Erythroblast (primary cell): ENCODE measurements around the gene SORT1.

Experiments used
- GATA1 ChIP-seq: IDR thresholded peaks from 2 replicates; pipeline ENCODE4 v1.6.1; 2011; ENCODE audit warnings: low read depth, mild to moderate bottlenecking, control low read depth, low read length, moderate library complexity
- POLR2A ChIP-seq: IDR thresholded peaks from 2 replicates; pipeline ENCODE4 v1.6.1; 2011; ENCODE audit warnings: mild to moderate bottlenecking, low read length

DNA sequence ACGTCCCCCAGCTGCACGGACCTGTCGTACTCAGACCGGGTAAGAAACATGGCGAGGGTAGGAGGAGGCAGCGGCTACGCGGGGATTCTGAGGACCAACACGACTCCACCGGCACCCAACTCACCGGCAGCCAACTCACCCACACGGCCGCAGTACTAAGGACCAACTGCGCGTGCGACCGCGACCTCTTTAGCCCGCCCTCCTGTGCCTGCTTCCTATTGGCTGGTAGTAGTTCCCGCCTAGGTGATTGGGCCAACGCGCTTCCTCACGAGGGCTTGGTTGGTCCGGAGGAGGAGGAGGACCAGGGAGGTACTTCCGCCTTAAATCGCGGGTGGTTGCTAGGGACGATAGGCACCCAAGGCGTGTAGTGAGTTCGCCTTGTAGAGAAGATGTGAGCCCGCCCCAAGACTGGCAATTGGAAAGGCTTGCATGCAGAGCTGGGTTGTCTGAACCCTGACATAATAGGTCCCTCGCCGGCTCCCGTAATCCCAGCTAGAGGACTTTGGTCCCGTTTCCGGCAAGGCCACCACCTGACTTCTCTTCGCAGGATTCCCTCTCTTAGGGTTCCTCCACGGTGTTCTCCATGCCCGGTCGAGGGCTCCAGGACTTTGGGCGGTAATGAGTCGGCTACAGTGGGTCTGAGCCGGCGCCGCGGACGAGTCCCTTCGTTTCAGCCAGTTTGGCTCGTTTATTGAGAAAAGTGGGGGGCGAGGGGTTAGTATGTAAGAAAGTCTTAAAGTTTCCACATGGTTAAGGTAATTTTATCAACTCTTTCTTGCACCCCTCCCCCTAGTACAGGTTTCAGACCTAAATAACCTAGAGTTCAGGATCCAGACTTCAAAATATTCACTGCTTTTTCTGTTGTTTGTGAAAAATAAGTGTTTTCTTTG lies 28.8 kb upstream of the SORT1 start, which contains the start of gene PSMA5:
- TF ChIP-seq POLR2A (peak; percentile 96), GATA1 (no peak)
